Gastrocnemius medialis (tissue), 4 donors: ENCODE measurements around the gene TP63.

Source experiments
- CTCF ChIP-seq, 5 experiments: fragments of 450-650 bp in 3 of 5; fragments of 200-600 bp in 2 of 5; sonication (generic) in 2 of 5; IDR thresholded peaks in 4 of 5; conservative IDR thresholded peaks in 1 of 5; 1 replicate in 4 of 5; 2 replicates in 1 of 5; pipeline ENCODE4 v1.5.1; 2016 to 2019; ENCODE audit warnings: antibody characterized with exemption in 5 of 5, mild to moderate bottlenecking in 3 of 5, moderate library complexity in 3 of 5
- POLR2A ChIP-seq, 2 donors: fragments of 450-650 bp; IDR thresholded peaks; one replicate each; pipeline ENCODE4 v1.6.1; 2017; ENCODE audit warnings: antibody characterized with exemption in 2 of 2, mild to moderate bottlenecking in 2 of 2, moderate library complexity in 2 of 2

DNA sequence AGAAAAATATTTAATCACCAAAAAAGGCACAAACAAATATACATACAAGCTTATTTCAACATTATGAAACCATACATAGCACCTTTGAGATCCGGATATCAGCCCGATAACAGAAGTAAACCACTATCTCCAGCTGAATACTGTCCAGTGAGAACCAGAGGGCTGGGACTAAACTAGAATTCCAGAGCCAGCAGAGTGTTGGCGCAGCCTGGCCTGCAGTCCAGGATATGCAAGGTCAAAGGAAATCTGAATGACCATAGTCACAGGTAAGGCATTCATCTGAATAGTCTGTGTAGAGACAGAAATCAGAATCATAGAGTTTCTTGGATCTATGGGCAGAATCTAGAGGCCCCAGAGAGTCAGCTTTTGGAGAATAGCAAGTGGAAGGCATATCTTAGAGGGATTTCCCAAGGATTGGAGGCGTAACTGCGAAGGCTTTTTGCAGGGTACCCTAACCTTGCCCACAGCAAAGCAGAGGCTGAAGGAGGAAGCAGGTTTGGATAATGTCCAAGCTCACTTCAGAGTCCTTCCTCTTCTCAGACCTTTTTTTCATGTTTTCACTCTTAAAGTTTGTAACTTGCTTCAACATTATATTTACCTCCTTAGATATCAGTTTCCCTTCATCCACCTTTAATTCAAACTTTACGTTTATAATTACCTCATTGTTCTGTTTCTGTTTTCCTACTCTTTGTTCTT, 32.5 kb upstream of the TP63 start:
- no peak for TF ChIP-seq CTCF (IDR thresholded peaks at IDR 0.05 in 4 of 5, conservative IDR thresholded peaks at IDR 0.05 in 1 of 5)
- TF ChIP-seq POLR2A (IDR thresholded peaks at IDR 0.05), result no peak
